Dedifferentiated amniotic fluid mesenchymal stem cell (primary cell): ENCODE measurements around the gene SYNCRIP.
"Not testable (repeated sequence)": the region's sequence is repeated elsewhere in the genome, so short reads cannot be mapped to it uniquely, and the experiment has no call there.

Experiments
- DNase-seq: peaks from one replicate; pipeline ENCODE4 v3.0.0-alpha.2; 2016; ENCODE audit errors: extremely low spot score

The SYNCRIP gene

GRCh38 chr6:85594197-85594930 is 48.3 kb downstream of the SYNCRIP start:
- peak; percentile 25 for DNase-seq

GRCh38 chr6:85593438-85594196 is 49.1 kb downstream of the SYNCRIP start, which contains the start of gene SNX14:
TSS of gene SNX14 (minus strand) at chr6:85593858. CDS start at chr6:85593718, 140 bp downstream.
- peak; percentile 92 for DNase-seq

- DNase-seq, result no peak
Measured at GRCh38 chr6:85592033-85592432, 50.7 kb downstream of the SYNCRIP start.

- DNase-seq, result no peak
Measured at GRCh38 chr6:85591207-85591606, 51.5 kb downstream of the SYNCRIP start.

GRCh38 chr6:85585741-85586140 is 56.9 kb downstream of the SYNCRIP start:
- DNase-seq, result no peak

GRCh38 chr6:85582832-85583231 is 59.9 kb downstream of the SYNCRIP start:
- DNase-seq, result not testable (repeated sequence)

- DNase-seq, result no peak
Measured at GRCh38 chr6:85581572-85581971, 61.1 kb downstream of the SYNCRIP start.

GRCh38 chr6:85580878-85581267 is 61.8 kb downstream of the SYNCRIP start:
- no peak for DNase-seq

- DNase-seq, result no peak
Measured at GRCh38 chr6:85580118-85580877, 62.4 kb downstream of the SYNCRIP start.

GRCh38 chr6:85579581-85579980 is 63.1 kb downstream of the SYNCRIP start:
- DNase-seq, result no peak

- no peak for DNase-seq
Measured at GRCh38 chr6:85576476-85576875, 66.2 kb downstream of the SYNCRIP start.

GRCh38 chr6:85574932-85575598 is 67.6 kb downstream of the SYNCRIP start:
- no peak for DNase-seq

- DNase-seq, result no peak
Measured at GRCh38 chr6:85569323-85569722, 73.4 kb downstream of the SYNCRIP start.

- no peak for DNase-seq
Measured at GRCh38 chr6:85568411-85568810, 74.3 kb downstream of the SYNCRIP start.

- DNase-seq, result no peak
Measured at GRCh38 chr6:85565736-85566135, 77.0 kb downstream of the SYNCRIP start.

GRCh38 chr6:85564223-85564622 is 78.5 kb downstream of the SYNCRIP start:
- not testable (repeated sequence) for DNase-seq
